ENCODE measurements around the gene ATAD5. TPM values are rescaled to one million over a fixed set of nuclear protein-coding genes. Genes with fewer than 3 reads are reported as not detected.

ATAD5 gene
- total and polyA plus RNA-seq, 2 of the 13 experiments (the other 11 are each of a cell fraction or from before 2014, with no cell fraction given) = 1.8 to 10.7 TPM

DNA sequence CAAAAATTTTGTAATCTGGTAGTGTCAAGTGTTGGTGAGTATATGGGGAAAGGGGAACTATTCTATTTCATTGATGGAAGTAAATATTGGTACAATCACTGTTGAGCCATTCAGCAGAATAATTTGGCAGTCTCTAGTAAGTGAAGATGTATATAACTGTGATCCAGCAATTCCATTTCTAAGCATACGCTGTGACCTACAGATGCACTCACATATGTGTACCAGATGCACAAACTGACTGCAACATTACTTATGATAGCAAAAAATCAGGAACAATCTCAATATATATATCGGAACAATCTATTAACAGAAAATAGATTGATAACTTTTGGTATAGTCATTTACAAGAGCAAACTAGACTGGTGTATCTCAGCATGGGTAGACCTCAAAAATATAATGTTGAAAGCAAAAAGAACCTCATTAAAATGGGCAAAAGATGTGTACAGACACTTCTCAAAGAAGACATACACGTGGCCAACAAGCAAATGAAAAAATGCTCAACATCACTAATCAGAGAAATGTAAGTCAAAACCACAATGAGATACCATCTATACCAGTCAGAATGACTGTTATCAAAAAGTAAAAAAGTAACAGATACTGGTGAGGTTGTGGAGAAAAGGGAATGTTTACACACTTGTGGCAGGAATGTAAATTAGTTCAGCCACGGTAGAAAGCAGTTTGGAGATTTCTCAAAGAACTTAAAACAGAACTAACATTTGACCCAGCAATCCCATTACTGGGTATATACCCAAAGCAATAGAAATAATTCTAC lies 110.7 kb downstream of the ATAD5 start:
- ATAC-seq (no peak), FAIRE-seq (peak; percentile 34), DNase-seq (ENCODE audit: low spot score) (no peak)
- ChIA-PET CTCF (ENCODE audit: low intra/inter-chr PET ratio, low total read pairs) (no interaction called here), POLR2A (no interaction called here)
- BruUV-seq (replicated peaks) = no TSS peak
- in situ Hi-C loops (cut with HindIII; ENCODE audit: extremely low pct_ligation_motif_present, low pct_unique_long_range_greater_than_20kb) (no loop called here), intact Hi-C loops (cut with micrococcal nuclease; ENCODE audit: unreplicated experiment) (no loop called here)
- no peak overlapping the region for H3K4me3 ChIP-seq (replicated peaks in 1 of 3; ENCODE audit: insufficient read depth in 1 of 3, low read depth in 2 of 3, low read length in 3 of 3)
- TF ChIP-seq ATAD3A (CRISPR knock-in tag; IDR thresholded peaks at IDR 0.05) = no peak
- TF ChIP-seq TEAD3 (CRISPR knock-in tag; optimal IDR thresholded peaks at IDR 0.05; ENCODE audit: borderline replicate concordance) = peak; percentile 84
- no peak for TF ChIP-seq SIX1 (CRISPR knock-in tag; IDR thresholded peaks at IDR 0.05; ENCODE audit: borderline replicate concordance)
- no peak overlapping the region for H3K4me2 ChIP-seq (ENCODE audit: low read depth, low read length)
- no peak overlapping the region for H2AFZ ChIP-seq (ENCODE audit: low read length)
- H3K36me3 ChIP-seq (replicated peaks in 1 of 2; ENCODE audit: control insufficient read depth in 1 of 2, insufficient read depth in 2 of 2, low read length in 2 of 2) = no peaks in the 10 kb centered on the region
- WGBS (ENCODE audit: low lambda C conversion rate) = 38% methylated on average over 4 of the region's 4 CpGs
- H4K20me1 ChIP-seq (ENCODE audit: insufficient read depth, low read length) = no peaks in the 10 kb centered on the region
- no peak overlapping the region for H3K27ac ChIP-seq (ENCODE audit: extremely low read length, insufficient read depth, low read length)
- no peaks in the 10 kb centered on the region for H3K9me3 ChIP-seq (ENCODE audit: low read length)
- no peak overlapping the region for H3K9ac ChIP-seq (ENCODE audit: insufficient read depth, low read depth, low read length)
- peaks cover 3% of the 10 kb centered on the region for H3K4me1 ChIP-seq (ENCODE audit: insufficient read depth, low read length)
- H3K27me3 ChIP-seq (ENCODE audit: control insufficient read depth in 1 of 2, insufficient read depth in 2 of 2, low read length in 2 of 2) = no peaks in the 10 kb centered on the region
- no peaks in the 10 kb centered on the region for H3K79me2 ChIP-seq (ENCODE audit: insufficient read depth, low read length)

Small RNA genes lying within 50 kb of the gene (small RNA-seq; reads per million reads assigned to genes)
- 0 reads per million in 3 experiments for gene RNU6-298P (ENCODE audit: insufficient read depth in 2 of 3, insufficient read length in 3 of 3, low read depth in 2 of 3, low replicate concordance in 1 of 3)

Other genes with a start within 250 kb of the ATAD5 start
- gene CRLF3, start 7.3 kb upstream of the ATAD5 start, total RNA-seq (2016; rRNA removed; fragmentation: Illumina TruSeq; extraction: Trizol) = 9.1 and 13.2 TPM in 2 replicates
- 4.9 and 6.4 TPM in 2 replicates for gene CRLF3, start 7.3 kb upstream of the ATAD5 start, polyA plus RNA-seq (2011; rRNA removed)
- 20.0 and 32.3 TPM in 2 replicates for gene TEFM, start 74.3 kb downstream of the ATAD5 start, total RNA-seq (2016; rRNA removed; fragmentation: Illumina TruSeq; extraction: Trizol)
- 5.4 and 7.0 TPM in 2 replicates for gene TEFM, start 74.3 kb downstream of the ATAD5 start, polyA plus RNA-seq (2011; rRNA removed)
- gene ADAP2, start 90.0 kb downstream of the ATAD5 start, total RNA-seq (2016; rRNA removed; fragmentation: Illumina TruSeq; extraction: Trizol) = 0.51 and 0.73 TPM in 2 replicates
- 0.39 and 0.70 TPM in 2 replicates for gene ADAP2, start 90.0 kb downstream of the ATAD5 start, polyA plus RNA-seq (2011; rRNA removed)
- gene RNF135, start 139.1 kb downstream of the ATAD5 start, total RNA-seq (2016; rRNA removed; fragmentation: Illumina TruSeq; extraction: Trizol) = not detected in 2 replicates
- not detected in 2 replicates for gene RNF135, start 139.1 kb downstream of the ATAD5 start, polyA plus RNA-seq (2011; rRNA removed)

All from HepG2 (cell line).